HG03520 (cell line): ENCODE measurements around the gene MITF.

Experiments used
- ATAC-seq: cut with Tn5 transposase; IDR thresholded peaks from one replicate; pipeline ENCODE4 v1.9.1; 2021; ENCODE audit warnings: mild to moderate bottlenecking, moderate library complexity; ENCODE audit not compliant: unreplicated experiment

MITF gene

GRCh38 chr3:69830147-69830546 is 90.9 kb downstream of the MITF start:
- ATAC-seq: no peak

GRCh38 chr3:69831737-69832136 is 92.5 kb downstream of the MITF start:
- no peak for ATAC-seq

GRCh38 chr3:69833591-69833990 is 94.3 kb downstream of the MITF start:
- ATAC-seq: no peak

- no peak for ATAC-seq
Measured at GRCh38 chr3:69838217-69838616, 99.0 kb downstream of the MITF start.

GRCh38 chr3:69838696-69839515 is 99.6 kb downstream of the MITF start:
- no peak for ATAC-seq

- no peak for ATAC-seq
Measured at GRCh38 chr3:69842351-69842750, 103.1 kb downstream of the MITF start.

GRCh38 chr3:69842789-69843188 is 103.5 kb downstream of the MITF start:
- no peak for ATAC-seq

- no peak for ATAC-seq
Measured at GRCh38 chr3:69844706-69845105, 105.4 kb downstream of the MITF start.

GRCh38 chr3:69847303-69847702 is 108.0 kb downstream of the MITF start:
- ATAC-seq: no peak

- ATAC-seq: no peak
Measured at GRCh38 chr3:69848113-69848512, 108.8 kb downstream of the MITF start.

- ATAC-seq: no peak
Measured at GRCh38 chr3:69850849-69851248, 111.6 kb downstream of the MITF start.

- no peak for ATAC-seq
Measured at GRCh38 chr3:69853027-69853426, 113.8 kb downstream of the MITF start.

GRCh38 chr3:69855436-69856162 is 116.3 kb downstream of the MITF start:
- no peak for ATAC-seq

- no peak for ATAC-seq
Measured at GRCh38 chr3:69856965-69857705, 117.9 kb downstream of the MITF start.

GRCh38 chr3:69861556-69861955 is 122.3 kb downstream of the MITF start:
- ATAC-seq: no peak

GRCh38 chr3:69864141-69864540 is 124.9 kb downstream of the MITF start:
- ATAC-seq: no peak

- no peak for ATAC-seq
Measured at GRCh38 chr3:69864766-69865165, 125.5 kb downstream of the MITF start.

GRCh38 chr3:69865925-69866679 is 126.8 kb downstream of the MITF start:
- ATAC-seq: no peak

- no peak for ATAC-seq
Measured at GRCh38 chr3:69866988-69867720, 127.9 kb downstream of the MITF start.

GRCh38 chr3:69867941-69868505 is 128.8 kb downstream of the MITF start:
- ATAC-seq: no peak
